Mesodermal cell (in vitro differentiated cells): ENCODE data around the gene CLASP1.
"Not testable (repeated sequence)": the region's sequence is repeated elsewhere in the genome, so short reads cannot be mapped to it uniquely, and the experiment has no call there.

Experiments
- H3K27ac ChIP-seq: 2 replicates; pipeline ENCODE4 v1.7.0; 2013; ENCODE audit warnings: mild to moderate bottlenecking, low read depth, low read length, moderate library complexity; ENCODE audit not compliant: severe bottlenecking
- H3K36me3 ChIP-seq: 2 replicates; pipeline ENCODE4 v1.7.1; 2013; ENCODE audit warnings: mild to moderate bottlenecking, low read length, moderate library complexity; ENCODE audit not compliant: control insufficient read depth, insufficient read depth
- H3K4me1 ChIP-seq: one replicate; pipeline ENCODE4 v1.7.1; 2013; ENCODE audit warnings: mild to moderate bottlenecking, low read length; ENCODE audit not compliant: insufficient read depth, control insufficient read depth, poor library complexity, severe bottlenecking
- H3K4me3 ChIP-seq: 2 replicates; pipeline ENCODE4 v1.7.0; 2013; ENCODE audit warnings: low read length, control low read depth, mild to moderate bottlenecking; ENCODE audit not compliant: insufficient read depth, poor library complexity, severe bottlenecking; ENCODE audit errors: extremely low read depth
- H3K9me3 ChIP-seq: 2 replicates; pipeline ENCODE4 v1.7.1; 2013; ENCODE audit warnings: mild to moderate bottlenecking, low read length, moderate library complexity; ENCODE audit not compliant: control insufficient read depth
- WGBS, 2 experiments: methylation state at CpG; one replicate each; pipeline ENCODE4 v1.1.5; 2013; ENCODE audit warnings: missing lambda C conversion rate in 2 of 2; ENCODE audit not compliant: insufficient coverage in 2 of 2; 5-methylcytosine and 5-hydroxymethylcytosine counted together

The CLASP1 gene

DNA sequence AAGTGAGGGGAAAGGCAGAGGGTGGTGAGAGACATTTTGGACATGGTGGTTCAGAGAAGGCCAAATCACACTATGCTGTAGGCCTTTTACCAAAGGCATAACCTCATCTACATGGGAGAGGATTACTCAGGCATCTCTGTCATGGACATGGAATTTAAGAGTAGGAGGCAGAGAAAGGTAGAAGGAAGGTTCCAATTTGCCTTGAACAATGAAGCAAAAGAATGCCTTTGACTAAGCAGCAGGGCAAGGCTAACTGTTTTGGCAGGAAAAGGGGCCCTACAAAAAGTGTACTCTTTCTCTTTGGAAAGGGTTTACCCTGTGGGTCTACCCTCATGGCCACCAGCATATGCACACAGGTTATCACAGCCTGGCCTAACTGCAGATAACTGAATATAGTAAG is 164.2 kb downstream of the CLASP1 start:
- Histone ChIP-seq H3K36me3 (peaks cover 11% of the 10 kb centered on the region), H3K4me3 (no peak overlapping the region), H3K4me1 (no peaks in the 10 kb centered on the region), H3K9me3 (no peaks in the 10 kb centered on the region), H3K27ac (no peak overlapping the region)

DNA sequence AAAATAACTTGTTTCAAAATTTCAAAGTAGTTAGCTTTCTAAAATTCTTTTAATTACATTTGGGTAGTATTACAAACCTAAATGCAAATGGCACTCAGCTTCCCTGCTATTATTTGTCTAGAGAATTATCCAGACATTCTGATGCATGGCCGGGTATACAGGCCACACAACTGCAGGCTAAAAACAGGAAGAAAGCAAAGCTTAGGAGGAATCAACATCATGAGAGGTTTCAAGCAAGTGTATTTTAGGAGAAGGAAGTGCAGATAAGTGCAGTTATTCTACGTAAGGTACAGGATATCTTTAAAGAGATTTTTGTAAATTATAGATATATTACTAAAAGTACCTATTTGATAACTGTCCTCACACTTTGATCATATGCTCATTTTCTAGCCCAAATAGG is 165.4 kb downstream of the CLASP1 start:
- peaks cover 11% of the 10 kb centered on the region for H3K36me3 ChIP-seq
- no peaks in the 10 kb centered on the region for H3K4me1 ChIP-seq

DNA sequence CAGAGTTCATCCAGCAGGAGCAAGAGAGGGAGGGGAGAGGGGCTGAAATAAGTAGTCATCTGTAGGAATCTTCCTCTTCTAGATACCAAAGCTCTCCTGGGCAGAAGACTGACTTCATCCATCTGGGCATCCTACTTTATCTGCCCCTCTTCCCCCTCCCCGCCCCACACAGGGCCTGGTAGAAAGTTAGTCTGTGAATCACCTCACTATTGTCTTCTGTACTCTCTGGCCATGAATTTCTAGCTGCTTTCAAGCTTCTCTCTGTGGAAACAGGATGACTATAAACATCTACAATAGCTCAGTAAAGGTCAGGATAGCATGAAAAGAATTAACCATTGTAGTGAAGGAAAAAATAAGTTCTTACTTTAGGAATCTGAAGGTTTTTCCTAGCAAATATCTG is 166.2 kb downstream of the CLASP1 start:
- Histone ChIP-seq H3K9me3 (no peaks in the 10 kb centered on the region), H3K4me1 (no peaks in the 10 kb centered on the region), H3K4me3 (no peak overlapping the region), H3K36me3 (peaks cover 11% of the 10 kb centered on the region), H3K27ac (no peak overlapping the region)
- no CpG with 5 or more reads among the region's 1 CpG for WGBS, 2 experiments

More for the DNA sequence above, 165.4 kb downstream of the CLASP1 start:
- Histone ChIP-seq H3K9me3 (no peaks in the 10 kb centered on the region), H3K27ac (no peak overlapping the region), H3K4me3 (no peak overlapping the region)
- 71 to 100% methylated on average over 1 of the region's 2 CpGs for WGBS, 2 experiments

DNA sequence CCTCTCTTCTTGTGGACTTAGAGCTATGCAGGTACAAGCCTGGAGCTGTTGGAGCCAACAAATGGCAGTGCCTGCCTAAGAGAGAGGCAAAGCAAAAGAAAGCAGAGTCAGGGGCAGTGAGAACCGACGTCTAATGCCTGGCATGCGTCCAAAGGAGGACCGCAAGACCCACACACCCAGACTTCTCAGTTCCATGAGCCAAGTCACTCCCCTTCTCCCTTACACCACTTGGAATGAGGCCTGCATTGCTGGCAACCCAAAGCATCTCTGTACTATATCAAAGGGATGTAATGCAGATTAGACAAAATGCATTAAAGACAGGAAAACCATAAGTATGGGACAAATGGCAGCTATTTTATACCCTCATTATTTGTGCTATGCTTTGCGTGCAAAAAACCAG is 168.4 kb downstream of the CLASP1 start:
- no peak overlapping the region for H3K27ac ChIP-seq
- no peaks in the 10 kb centered on the region for H3K9me3 ChIP-seq
- peaks cover 11% of the 10 kb centered on the region for H3K36me3 ChIP-seq
- WGBS, 2 experiments, result 80 to 83% methylated on average over 1 to 4 of the region's 5 CpGs
- peaks cover 14% of the 10 kb centered on the region for H3K4me1 ChIP-seq
- no peak overlapping the region for H3K4me3 ChIP-seq

DNA sequence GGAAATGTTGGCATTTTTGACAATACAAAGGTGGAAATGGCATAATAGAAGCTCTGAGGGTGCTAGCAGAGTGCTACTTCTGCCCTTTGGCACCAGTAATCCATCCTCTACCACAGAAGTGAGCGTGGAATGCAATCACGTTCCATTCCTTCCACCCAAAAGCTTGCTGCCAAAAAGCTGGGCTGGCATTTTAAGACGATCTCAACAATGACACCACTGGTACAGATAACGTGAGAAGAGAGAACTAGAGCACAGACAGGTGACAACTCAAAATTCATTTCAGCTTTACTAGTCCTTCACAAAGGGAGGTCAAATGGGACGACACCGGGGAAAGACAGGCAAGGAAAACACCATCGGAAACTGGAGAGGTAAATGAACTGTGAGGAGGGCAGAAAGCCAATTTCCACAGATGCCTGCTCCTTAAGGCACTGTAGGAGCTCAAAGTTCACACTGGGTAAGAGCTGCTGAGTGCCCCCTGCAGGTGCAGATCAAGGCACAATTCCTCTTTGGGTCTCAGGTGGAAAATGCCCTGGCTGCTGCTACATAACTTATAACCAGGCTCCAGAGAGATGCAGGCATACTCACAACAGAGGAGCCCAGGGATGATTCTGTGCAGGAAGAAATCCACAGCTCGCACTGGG is 169.3 kb downstream of the CLASP1 start:
- H3K9me3 ChIP-seq, result no peaks in the 10 kb centered on the region

DNA sequence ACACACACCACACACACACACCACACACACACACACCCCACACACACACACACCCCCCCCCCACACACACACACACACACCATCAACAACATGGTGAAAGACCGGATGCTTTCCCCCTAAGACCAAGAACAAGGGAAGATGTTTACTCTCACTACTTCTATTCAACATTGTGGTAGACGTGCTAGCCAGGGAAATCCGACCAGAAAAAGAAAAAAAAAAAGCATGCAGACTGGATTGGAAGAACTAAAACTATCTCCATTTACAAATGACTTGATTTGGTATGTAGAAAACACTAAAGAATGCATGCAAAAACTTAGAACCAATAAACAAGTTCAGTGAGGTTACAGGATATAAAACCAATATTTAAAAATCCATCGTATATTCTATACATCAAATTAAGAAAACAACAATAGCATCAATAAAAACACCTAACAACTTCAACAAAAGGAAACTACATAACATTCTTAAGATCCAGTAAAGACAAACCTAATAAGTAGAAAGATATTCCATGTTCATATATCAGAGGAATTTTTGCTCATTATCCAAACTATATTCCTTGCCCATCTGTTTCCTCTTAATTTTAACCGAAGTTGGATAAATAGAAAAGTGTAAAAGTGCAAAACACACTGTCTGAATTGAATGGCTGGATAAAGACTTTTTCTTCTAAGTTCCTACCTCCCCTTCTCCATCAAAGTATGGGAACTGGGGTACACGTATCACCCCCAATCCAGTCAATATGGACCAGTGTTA is 170.1 kb downstream of the CLASP1 start:
- WGBS, 2 experiments, result 100% methylated on average over 1 of the region's 6 CpGs
- no peaks in the 10 kb centered on the region for H3K9me3 ChIP-seq
- peaks cover 9% of the 10 kb centered on the region for H3K36me3 ChIP-seq
- no peak overlapping the region for H3K27ac ChIP-seq
- H3K4me3 ChIP-seq, result no peak overlapping the region
- H3K4me1 ChIP-seq, result peaks cover 18% of the 10 kb centered on the region

More for the DNA sequence above, 169.3 kb downstream of the CLASP1 start:
- H3K4me3 ChIP-seq, result no peak overlapping the region
- H3K4me1 ChIP-seq, result peaks cover 18% of the 10 kb centered on the region
- H3K27ac ChIP-seq, result no peak overlapping the region
- WGBS, 2 experiments, result 86 to 88% methylated on average over 5 to 7 of the region's 8 CpGs
- H3K36me3 ChIP-seq, result peaks cover 11% of the 10 kb centered on the region

DNA sequence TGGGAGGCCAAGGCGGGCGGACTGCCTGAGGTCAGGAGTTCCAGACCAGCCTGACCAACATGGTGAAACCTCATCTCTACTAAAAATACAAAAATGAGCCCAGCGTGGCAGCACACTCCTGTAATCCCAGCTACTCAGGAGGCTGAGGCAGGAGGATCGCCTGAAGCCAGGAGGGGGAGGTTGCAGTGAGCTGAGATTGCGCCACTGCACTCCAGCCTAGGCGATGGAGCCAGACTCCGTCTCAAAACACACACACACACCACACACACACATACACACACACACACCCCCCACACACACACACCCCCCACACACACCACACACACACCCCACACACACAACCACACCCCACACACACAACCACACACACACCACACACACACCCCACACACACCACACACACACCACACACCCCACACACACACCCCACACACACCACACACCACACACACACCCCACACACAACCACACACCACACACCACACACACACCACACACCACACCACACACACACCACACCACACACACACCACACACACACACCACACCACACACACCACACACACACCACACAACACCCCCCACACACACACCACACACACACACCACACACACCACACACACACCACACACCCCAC is 170.8 kb downstream of the CLASP1 start:
- peaks cover 18% of the 10 kb centered on the region for H3K4me1 ChIP-seq
- not testable (repeated sequence) for H3K27ac ChIP-seq, H3K9me3 ChIP-seq, H3K4me3 ChIP-seq, H3K36me3 ChIP-seq
- WGBS, 2 experiments, result 83 to 93% methylated on average over 1 to 3 of the region's 7 CpGs

DNA sequence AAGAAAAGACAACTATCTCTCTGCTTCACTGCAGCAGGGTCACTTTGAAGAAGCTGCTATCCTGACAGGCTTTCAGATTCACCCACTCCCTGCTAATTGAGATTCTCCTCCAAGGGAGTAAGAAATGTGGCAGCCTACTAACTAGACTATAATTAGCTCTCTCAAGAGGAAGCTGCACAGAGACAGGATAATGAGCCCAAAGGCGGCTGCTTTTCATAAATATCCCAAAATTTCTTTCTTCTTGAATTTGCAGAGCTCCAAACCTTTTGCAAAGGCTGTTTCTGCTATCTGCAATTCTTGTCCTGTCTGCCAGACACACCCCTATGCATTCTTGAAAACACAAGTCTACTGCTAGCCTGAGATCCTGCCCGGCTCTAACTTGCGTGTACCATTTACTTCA is 172.6 kb downstream of the CLASP1 start:
- H3K4me1 ChIP-seq, result peaks cover 29% of the 10 kb centered on the region
- 56 to 57% methylated on average over 2 to 3 of the region's 3 CpGs for WGBS, 2 experiments
- H3K27ac ChIP-seq, result peak overlapping the region; percentile 82
- H3K36me3 ChIP-seq, result peaks cover under 1% of the 10 kb centered on the region
- H3K4me3 ChIP-seq, result no peak overlapping the region
- no peaks in the 10 kb centered on the region for H3K9me3 ChIP-seq

DNA sequence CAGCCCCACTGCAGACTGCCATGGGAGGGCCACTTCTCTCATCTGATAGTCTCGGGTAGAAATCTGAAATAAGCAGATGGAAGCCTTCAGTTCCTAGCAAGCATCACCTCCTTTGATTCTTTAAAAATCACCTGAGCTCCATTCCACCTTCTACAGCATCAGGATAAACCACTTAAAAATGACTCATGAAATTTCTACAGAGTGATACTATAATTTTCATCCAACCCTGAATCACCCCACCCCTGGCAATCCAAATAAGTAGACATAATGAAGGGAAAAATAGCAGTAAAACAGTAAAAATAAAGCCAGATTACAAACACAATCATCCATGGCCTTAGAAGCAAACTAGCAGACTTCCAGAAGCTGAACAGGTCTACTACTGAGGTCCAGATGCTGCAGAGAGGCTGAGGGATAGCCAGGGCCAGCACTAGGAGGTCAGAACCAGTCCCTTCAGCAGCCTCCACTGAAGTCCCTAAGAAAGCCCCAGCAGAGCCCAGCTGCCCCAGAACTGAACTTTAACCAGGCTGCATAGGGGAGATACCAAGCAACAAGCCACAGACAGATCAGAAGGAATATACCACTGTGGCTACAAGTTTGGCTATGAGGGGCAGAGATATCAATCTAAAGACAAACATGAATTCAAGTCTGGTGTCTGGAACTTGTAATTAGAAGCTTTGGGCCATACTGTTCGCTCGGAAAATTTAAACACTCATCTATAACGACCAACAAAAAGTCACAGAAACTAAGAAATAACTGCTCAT is 173.3 kb downstream of the CLASP1 start:
- Histone ChIP-seq H3K9me3 (no peaks in the 10 kb centered on the region), H3K4me1 (peaks cover 29% of the 10 kb centered on the region), H3K27ac (peak overlapping the region; percentile 82), H3K4me3 (no peak overlapping the region), H3K36me3 (peaks cover 2% of the 10 kb centered on the region)
- WGBS, 2 experiments, result 86 to 91% methylated on average over 3 of the region's 4 CpGs

DNA sequence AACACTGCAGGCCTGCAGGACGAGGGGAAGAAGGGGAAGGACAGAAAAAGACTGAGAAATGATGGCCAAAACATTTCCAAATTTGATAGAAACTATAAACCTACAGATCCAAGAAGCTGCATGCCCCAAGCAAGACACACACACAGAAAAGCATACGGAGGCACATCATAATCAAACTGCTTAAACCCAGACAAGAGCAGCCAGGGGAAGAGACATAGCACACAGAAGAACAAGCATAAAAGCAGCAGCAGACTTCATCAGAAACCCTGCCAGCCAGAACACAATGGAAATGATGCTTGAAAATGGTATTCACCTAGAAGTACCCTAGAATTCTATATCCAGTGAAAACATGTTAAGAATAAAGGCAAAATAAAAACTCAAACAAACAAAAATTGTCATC is 175.8 kb downstream of the CLASP1 start:
- H3K4me1 ChIP-seq, result peaks cover 29% of the 10 kb centered on the region

More for the DNA sequence above, 175.8 kb downstream of the CLASP1 start:
- Histone ChIP-seq H3K4me3 (no peak overlapping the region), H3K27ac (no peak overlapping the region), H3K9me3 (no peaks in the 10 kb centered on the region), H3K36me3 (peaks cover 21% of the 10 kb centered on the region)
- WGBS, 2 experiments, result 88% methylated on average over 1 of the region's 2 CpGs; no CpG with 5 or more reads in 1 of the 2 experiments
